ENCODE results near the gene NFIA.

GRCh38 chr1:61330571-61330970 lies 248.2 kb downstream of the NFIA start:
- TF ChIP-seq CTCF (IDR thresholded peaks at IDR 0.05) (no peak), EZH2 (IDR thresholded peaks at IDR 0.05; ENCODE audit: borderline replicate concordance, insufficient read depth, low read depth, low read length, poor library complexity, severe bottlenecking) (no peak)

Measured in B cell (primary cell).